HG03439 (cell line): ENCODE results near the gene SELENBP1.
"Not testable (repeated sequence)": the region's sequence is repeated elsewhere in the genome, so short reads cannot be mapped to it uniquely, and the experiment has no call there.

Experiments
- ATAC-seq: cut with Tn5 transposase; IDR thresholded peaks from one replicate; pipeline ENCODE4 v1.9.1; 2021; ENCODE audit warnings: mild to moderate bottlenecking, moderate library complexity; ENCODE audit not compliant: unreplicated experiment

SELENBP1 gene

GRCh38 chr1:151384584-151384983 lies 12.1 kb upstream of the SELENBP1 start:
- no peak for ATAC-seq

GRCh38 chr1:151377150-151377884 lies 4.8 kb upstream of the SELENBP1 start:
- ATAC-seq: no peak

- no peak for ATAC-seq
Measured at GRCh38 chr1:151373196-151373595, 691 bp upstream of the SELENBP1 start.

- no peak for ATAC-seq
Measured at GRCh38 chr1:151371370-151372057, 991 bp downstream of the SELENBP1 start.

- ATAC-seq: no peak
Measured at GRCh38 chr1:151370211-151370911, 2.1 kb downstream of the SELENBP1 start.

- ATAC-seq: no peak
Measured at GRCh38 chr1:151369621-151370048, 2.9 kb downstream of the SELENBP1 start.

- no peak for ATAC-seq
Measured at GRCh38 chr1:151369302-151369610, 3.2 kb downstream of the SELENBP1 start.

- ATAC-seq: no peak
Measured at GRCh38 chr1:151368393-151369301, 3.9 kb downstream of the SELENBP1 start.

GRCh38 chr1:151367658-151368392 lies 4.7 kb downstream of the SELENBP1 start:
- ATAC-seq: no peak

GRCh38 chr1:151364996-151365395 lies 7.5 kb downstream of the SELENBP1 start:
- ATAC-seq: no peak

GRCh38 chr1:151362308-151363155 lies 10.0 kb downstream of the SELENBP1 start:
- no peak for ATAC-seq

- no peak for ATAC-seq
Measured at GRCh38 chr1:151361883-151362282, 10.6 kb downstream of the SELENBP1 start.

GRCh38 chr1:151356696-151357095 lies 15.8 kb downstream of the SELENBP1 start:
- ATAC-seq: no peak

GRCh38 chr1:151352021-151352718 lies 20.3 kb downstream of the SELENBP1 start:
- ATAC-seq: no peak

- not testable (repeated sequence) for ATAC-seq
Measured at GRCh38 chr1:151350323-151350722, 22.2 kb downstream of the SELENBP1 start.

- no peak for ATAC-seq
Measured at GRCh38 chr1:151347523-151348246, 24.8 kb downstream of the SELENBP1 start.

- ATAC-seq: peak; percentile 93
Measured at GRCh38 chr1:151346769-151347522, 25.6 kb downstream of the SELENBP1 start, which contains the start of gene RFX5. Gene RFX5, minus strand, starts transcription at chr1:151347252. Its CDS starts 932 bp downstream, at chr1:151346320.
